Endometrial microvascular endothelial cells (primary cell): ENCODE results near the gene RPTOR. TPM values are rescaled to one million over a fixed set of nuclear protein-coding genes. Genes with fewer than 3 reads are reported as not detected.
"Not testable (repeated sequence)": the region's sequence is repeated elsewhere in the genome, so short reads cannot be mapped to it uniquely, and the experiment has no call there.

Experiments
- in situ Hi-C: cut with HindIII; loops from 2 replicates; pipeline ENCODE4 v1.10.0; 2017; ENCODE audit warnings: low sequenced_read_pairs, low pct_unique_long_range_greater_than_20kb; ENCODE audit errors: inconsistent ontology term
- total RNA-seq: library from RNA; depleted of rRNA; stranded (reverse); fragments of >200 nt; gene quantifications from one replicate; pipeline ENCODE4 v1.2.3, GENCODE V29; 2015; ENCODE audit errors: inconsistent ontology term

The RPTOR gene
- total RNA-seq, 1 donor from 2014 or later, result 28.2 TPM

DNA sequence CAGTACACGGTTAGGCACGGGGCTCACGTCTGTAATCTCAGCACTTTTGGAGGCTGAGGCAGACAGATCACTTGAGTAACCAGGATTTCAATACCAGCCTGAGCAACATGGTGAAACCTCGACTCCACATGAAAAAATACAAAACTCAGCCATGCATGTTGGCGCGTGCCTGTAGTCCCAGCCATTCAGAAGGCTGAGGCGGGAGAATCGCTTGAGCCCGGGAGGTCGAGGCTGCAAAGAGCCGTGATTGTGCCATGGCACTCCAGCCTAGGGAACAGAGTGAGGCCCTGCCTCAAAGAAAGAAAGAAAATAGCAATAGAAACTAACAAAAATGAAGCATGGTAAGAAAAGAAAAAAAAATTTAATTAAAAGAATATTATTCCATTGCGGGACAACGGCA, 319.0 kb downstream of the RPTOR start:
- in situ Hi-C loops, result no loop called here

DNA sequence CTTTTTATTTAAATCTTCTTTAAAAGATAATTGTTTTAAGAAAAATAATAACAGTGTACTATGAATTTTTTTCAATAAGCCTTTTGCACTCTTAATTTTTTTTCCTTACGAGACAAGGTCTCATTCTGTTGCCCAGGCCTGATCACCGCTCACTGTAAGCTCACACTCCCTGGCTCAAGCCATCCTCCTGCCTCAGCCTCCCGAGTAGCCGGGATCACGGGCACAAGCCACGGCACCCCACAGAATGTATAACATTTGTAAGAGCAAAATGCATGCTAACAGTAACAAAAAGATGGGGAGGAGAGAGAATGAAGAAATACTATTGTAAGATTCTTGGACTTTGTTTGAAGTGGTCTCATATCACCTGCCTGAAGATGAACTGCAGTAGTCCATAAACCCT, 320.1 kb downstream of the RPTOR start:
- in situ Hi-C loops, result no loop called here

DNA sequence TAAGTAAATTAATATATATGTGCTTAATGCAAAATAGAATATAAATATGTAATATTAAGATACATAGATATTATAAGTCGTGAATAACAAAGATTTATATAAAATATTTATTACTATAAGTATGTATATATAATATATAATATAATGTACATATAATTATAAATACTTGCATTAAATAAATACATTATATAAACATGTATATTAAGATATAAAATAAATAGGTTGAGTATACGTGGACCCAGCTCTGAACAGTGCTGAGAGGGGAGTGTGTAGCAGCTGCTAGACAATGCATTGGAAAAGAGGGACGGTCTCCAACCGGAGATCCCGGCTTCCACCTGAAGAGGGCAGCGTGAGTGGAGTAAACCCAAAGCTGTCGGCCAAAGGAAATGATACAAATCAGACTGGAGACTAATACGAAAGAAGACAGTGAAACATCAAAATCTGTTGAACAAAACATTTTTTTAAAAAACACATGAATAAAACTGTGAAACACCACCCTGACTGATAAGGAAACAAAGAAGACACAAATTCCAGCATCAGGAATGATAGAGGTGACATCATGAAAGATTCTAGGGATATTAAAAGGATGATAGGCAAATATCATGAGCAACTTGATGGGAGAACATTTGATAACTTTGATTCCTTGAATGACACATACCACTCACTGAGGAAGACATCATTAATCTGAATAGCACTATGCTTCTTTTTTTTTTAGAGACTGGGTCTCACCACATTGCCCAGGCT, 321.6 kb downstream of the RPTOR start:
- in situ Hi-C loops, result no loop called here

DNA sequence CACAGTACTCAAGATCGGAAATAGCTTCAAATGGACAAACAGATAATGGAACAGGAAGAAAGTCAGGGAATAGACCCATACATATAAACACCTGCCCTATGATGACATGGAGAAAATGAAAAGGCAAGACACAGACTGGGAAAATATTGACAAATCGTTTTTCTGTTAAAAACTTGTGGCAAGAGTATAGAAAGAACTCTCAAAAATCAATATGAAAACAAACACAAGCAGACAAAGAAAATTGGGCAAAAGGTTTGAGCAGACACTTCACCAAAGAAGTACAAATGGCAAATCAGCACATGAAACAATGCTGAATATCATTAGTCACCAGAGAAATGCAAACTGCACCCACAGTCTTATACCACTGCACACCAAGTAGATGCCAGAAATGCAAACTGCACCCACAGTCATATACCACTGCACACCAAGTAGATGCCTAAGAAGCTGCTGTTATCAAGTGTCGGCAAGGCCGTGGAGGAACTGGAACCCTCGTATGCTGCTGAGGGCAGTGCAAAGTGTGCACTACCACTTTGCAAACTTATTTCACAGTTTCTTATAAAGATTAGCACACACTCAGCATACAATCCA, 323.5 kb downstream of the RPTOR start:
- in situ Hi-C loops, result no loop called here

DNA sequence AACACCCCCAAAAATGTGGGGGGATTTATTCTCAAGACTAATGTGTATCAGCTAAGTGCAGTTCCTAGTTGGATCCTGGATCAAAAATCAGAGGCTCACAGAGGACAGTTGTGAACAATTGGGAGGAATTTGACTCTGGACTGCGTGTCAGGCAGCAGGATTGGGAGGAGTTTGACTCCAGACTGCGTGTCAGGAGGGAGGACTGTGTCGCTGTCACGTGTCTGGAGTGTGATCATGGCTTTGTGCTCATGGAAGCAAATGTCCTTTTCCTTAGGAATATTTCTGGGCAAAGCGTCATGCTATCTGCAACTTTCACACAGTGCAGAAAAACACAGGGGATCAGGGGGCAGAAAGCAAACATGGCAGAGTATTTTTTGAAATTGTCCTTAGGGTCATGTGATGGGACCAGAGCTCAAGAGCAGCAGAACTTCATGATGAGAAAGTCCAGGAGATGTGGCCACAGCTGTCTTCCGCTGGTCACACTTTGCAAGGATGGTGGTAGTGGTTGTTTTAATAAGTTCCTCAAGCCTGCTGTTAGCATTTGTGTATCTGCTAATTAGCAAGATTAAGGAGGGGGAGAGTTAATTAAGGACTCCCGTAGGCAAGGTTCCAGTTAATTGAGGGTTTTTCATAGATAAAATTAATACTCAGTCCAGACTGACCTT, 325.0 kb downstream of the RPTOR start:
- in situ Hi-C loops, result no loop called here

DNA sequence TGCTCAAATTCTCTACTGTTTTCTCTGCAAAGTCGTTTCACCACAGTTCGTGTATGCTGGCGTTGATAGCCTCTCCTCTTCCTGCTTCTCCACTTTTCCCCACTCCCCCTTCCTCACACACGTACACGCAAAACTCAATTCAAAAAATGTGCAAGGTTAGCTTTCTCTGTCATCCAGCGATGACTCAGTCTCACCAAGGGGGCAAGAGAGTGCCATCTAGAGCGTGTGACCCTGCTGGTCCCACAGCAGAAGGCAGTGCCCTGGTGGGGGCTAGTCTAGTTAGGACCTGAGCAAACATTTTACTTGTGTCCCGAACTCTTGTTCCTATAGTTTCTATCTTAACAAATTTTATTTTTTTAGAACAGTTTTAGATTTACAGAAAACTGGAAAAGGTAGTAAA, 325.8 kb downstream of the RPTOR start:
- in situ Hi-C loops, result no loop called here

DNA sequence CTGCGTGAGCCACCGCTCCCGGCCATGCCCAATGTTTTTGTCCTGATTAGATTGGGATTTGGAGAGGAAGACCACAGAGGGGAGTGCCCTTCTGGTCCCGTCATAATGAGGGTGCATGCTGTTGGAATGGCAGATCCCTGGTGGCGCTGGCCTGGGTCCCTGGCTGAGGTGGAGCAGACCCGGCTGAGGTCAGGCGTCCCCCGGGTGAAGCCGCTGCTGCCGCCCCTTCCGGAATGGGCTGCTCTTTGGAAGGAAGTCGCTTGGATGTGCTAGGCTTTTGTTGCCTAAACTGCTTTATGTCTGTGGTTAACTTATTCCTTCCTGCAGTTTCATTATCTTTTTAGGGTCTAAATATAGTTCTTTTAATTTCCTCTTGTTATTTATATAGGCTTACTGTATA, 326.7 kb downstream of the RPTOR start:
- in situ Hi-C loops, result no loop called here

DNA sequence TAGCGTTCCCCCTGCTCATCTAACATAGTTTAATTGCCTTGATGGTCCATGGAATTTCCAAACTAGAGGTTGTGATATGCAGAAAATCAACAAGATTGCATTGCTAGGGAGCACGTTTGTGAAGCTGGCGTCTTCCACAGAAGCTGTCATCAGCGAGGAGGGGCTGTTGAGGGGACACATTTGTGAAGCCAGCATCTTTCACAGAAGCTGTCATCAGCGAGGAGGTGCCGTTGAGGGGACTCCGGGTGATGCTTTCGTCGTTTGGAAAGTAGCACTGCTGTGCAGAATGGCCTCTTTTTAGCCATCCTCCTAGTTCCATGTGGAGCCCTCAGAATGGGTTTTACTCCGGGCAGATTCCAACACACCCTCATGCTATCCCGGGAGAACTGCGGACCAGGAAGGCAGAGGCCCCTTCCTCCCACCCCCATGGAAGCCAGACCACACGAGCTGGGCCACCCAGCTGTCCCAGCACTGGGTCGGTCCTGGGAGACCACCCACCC, 327.4 kb downstream of the RPTOR start:
- in situ Hi-C loops, result no loop called here

DNA sequence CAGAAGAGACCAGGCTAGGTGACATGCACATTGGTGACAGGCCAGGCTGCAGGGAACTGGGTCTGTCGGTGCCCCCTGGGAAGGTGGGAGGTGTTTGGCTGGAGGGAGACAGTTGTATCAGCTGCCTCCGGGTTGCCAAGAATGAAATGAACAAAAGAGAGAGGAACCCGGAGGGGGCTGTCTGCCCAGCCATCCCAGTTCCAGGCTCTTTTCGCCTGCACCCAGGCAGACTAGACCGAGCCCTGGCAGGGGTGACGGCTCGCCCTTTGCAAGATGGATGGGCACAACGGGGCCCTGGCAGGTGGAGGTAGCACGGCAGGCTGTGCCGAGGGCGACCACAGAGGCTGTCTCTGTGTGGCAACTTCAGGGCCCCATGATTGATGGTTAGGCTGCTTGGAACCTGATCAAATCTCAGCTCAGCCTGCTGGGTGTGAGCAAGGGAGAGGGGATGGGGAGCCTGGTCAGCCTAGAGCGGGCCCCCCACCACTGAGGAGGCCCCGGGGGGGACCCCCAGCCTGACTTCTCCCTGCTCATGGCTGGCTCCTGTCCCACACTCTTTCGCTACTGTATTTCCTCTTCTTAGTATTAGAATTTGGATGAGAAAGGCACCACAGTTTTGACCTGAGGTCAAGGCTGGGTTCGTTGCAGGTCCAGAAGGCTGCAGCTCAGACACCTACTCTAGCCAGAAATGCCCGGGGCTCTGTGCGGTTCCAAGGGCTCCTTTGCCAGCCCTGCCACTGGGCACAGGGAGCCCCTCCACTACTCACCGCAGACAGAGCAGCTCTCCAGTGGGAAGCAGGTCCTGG, 328.1 kb downstream of the RPTOR start:
- in situ Hi-C loops, result no loop called here

DNA sequence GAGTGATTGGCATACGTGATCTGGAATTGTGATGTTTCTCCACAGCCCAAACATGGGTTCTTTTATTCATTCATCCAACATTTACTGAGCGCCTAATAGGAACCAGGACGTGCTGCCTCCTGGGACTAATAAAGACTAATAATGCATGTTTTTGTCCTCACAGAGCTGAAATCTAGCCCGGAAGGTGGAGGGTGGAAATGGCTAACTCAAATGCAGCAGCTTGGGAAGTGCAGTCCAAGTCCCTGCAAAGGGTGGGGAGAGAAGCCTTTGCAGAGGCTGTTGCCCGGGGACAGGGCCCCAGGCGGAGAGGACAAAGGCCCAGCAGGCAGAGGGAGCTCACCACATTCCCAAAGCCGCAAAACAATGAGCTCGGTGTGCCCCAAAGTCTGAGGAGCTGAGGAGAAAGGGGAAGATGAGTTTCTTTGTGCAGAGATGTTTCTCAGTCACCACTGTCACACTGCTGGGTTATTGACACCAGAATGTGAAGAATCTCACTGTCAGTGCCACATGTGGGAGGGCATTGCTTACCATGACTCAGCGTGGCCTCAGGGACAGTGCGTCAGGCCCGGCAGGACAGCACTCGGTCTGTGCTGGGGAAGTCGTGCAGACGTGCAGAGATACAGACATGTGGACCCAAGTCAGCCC, 328.8 kb downstream of the RPTOR start:
- in situ Hi-C loops, result no loop called here

DNA sequence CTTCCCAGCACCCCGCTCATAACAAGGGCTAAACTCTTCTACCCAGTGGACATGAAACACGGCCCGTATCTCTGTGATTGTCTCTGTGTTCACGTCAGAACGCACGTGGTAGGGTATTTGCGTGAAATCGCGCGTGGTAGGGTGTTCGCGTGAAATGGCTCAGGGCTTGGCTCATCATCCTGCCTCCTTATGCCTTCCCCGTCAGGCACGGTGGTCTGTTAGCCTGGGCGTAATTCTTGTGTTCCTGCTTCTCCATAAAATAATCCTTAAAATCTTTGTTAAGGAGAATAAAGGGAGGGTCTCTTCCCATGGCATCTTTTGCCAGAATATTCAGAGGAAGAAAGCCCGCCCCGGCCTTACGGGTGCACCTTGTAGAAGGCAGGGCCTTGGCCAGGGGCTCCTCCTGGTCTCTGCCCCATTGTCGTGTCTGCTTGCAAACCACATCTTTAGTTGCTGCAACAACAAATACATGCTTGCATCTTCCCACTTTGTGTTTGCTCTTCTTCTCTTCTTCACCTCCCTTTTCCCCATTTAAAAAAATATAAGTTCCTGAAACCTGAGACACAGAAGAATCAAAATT, 330.3 kb downstream of the RPTOR start:
- in situ Hi-C loops, result no loop called here

DNA sequence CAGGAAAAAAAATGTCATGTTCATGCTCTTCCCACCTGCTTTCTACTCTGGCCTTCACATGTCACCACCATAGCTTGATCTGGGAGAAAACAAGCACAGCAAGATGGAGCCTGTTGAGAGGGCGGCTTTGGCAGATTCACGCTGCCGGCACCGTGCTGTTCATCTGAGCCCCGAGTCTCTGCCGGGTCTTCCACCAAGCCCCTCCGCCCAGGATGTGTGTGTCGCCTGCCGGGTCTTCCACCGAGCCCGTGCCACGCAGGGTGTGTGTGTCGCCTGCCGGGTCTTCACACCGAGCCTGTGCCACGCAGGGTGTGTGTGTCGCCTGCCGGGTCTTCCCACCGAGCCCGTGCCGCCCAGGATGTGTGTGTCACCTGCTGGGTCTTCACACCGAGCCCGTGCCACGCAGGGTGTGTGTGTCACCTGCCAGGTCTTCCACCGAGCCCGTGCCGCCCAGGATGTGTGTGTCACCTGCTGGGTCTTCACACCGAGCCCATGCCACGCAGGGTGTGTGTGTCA, 330.9 kb downstream of the RPTOR start:
- in situ Hi-C loops, result not testable (repeated sequence)

DNA sequence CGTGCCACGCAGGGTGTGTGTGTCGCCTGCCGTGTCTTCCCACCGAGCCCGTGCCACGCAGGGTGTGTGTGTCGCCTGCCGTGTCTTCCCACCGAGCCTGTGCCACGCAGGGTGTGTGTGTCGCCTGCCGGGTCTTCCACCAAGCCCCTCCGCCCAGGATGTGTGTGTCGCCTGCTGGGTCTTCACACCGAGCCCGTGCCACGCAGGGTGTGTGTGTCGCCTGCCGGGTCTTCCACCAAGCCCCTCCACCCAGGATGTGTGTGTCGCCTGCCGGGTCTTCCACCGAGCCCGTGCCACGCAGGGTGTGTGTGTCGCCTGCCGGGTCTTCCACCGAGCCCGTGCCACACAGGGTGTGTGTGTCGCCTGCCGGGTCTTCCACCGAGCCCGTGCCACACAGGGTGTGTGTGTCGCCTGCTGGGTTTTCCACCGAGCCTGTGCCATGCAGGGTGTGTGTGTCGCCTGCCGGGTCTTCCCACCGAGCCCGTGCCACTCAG, 331.9 kb downstream of the RPTOR start:
- in situ Hi-C loops, result not testable (repeated sequence)

DNA sequence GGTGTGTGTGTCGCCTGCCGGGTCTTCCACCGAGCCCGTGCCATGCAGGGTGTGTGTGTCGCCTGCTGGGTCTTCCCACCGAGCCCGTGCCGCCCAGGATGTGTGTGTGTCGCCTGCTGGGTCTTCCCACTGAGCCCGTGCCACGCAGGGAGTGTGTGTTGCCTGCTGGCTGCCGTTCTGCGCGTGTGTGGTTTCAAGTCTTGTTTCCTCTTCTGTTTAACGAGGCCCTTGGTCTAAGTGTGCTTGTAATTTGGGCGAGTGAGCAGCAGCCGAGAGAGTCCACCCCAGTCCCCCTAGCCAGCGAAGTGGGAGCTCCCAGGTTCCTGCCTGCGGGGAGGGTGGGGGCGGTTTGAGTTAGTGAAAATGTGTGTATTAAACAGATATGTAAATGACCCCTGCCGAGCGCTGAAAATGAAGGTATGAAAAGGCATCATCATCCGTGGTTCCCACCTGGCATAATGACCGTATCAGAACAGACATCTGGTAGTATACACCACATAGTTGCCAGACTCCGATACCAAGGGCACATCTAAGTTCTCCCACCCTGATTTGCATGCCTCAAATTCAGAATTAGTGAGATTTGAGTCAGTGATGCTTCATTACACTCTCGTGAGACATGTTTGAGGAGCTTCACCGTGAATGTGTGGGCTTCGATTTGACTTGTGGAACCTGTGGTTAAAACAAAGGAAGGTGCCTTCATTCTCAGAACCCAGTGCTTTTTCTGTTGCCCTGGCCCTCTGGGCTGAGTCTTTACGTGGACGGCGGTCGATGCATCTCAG, 332.5 kb downstream of the RPTOR start:
- in situ Hi-C loops, result no loop called here

DNA sequence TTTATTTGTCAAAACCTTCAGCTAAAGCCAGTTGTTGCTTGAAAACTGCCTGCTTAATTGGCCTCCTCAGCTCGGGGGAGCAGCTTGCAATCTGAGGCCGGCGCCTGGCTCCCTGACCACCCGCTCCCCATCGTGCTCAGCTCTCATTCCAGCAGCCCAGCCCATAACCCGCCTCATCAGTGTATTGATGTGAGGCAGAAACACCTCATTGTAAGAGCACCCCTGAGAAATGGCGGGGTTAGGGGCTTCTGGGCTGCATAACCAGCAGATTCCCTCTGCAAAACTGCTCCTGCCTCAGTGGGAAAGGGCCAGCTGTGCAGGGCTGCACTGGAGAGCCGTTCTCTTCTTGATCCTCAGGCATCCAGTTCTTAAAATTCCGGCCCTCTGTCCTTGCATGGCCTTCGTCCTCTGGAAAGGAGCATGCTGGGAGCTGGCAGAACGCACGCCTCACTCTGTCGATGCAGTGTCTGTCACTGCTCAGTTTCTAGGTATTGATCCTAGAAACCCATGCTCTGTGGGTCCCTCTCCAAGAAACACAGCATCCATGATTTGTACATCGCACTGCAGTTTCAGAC, 333.2 kb downstream of the RPTOR start:
- in situ Hi-C loops, result no loop called here

DNA sequence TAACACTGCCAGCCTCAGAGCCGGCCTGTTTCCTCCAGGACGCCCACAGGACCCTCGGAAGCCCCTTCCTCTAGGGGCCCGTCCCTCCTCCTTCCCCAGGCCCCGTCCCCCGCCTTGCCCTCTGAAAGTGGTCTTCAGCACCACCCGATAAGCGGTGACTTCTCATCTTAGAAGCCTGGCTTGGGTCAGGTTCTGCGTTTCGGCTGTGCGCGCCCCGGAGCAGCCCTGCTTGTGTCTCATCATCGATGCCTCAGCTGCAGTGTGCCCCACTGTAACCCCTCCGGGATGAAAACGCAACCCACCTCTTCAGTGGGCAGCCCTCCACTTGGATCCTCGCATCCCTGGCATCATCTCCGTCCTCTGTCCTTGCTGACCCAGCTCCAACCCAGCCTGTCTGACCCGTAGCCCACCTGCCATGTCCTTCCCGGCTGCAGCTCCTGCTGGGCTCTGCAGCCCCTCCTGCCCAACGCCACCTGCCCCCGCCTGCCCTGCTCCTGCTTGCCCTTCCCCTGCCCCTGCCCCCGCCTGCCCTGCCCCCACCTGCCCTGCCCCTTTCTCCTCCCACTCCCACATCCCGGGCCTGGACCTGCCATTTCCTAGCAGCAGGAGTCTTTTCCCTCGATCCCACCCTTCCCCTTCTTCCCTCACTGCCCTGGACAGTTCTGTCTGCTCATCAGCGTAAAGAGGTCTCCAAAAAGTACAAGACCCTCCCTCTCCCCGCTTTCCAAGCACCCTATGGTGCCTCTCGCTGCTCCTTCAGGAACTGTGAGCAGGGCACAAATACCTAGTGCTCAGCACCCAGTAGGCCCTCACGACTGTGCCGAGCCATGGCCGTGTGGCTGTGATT, 334.5 kb downstream of the RPTOR start:
- in situ Hi-C loops, result no loop called here
